ENCODE data around the gene BOLA1.

BOLA1 gene

DNA sequence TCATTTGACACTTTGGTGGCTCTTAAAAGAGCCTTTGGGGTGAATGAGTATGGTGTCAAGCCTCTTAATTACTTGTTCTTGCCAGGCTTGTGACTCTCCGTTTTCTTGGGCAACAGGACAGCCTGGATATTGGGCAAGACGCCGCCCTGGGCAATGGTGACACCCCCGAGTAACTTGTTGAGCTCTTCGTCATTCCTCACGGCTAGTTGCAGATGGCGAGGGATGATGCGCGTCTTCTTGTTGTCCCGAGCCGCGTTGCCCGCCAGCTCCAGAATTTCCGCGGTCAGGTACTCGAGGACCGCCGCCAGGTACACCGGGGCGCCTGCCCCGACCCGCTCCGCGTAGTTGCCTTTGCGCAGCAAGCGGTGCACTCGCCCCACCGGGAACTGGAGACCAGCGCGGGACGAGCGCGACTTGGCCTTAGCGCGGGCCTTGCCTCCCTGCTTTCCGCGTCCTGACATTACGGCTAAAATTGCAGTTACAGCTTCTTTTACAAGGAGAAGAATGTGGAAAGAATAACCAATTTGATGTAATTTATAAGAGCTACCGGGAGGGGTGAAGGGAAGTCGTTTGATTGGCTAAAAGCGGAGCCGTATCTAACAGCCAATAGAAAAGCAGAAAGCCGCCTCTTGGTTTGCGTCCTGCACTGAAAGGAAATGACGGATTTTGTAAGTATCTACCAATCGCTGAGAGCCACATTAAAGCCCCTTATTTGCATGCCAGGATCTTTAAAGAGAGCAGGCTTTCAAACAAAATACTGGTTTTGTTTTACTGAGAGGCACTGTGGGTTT, 11.7 kb upstream of the BOLA1 start:
- DNase-seq, result peak; percentile 96

DNA sequence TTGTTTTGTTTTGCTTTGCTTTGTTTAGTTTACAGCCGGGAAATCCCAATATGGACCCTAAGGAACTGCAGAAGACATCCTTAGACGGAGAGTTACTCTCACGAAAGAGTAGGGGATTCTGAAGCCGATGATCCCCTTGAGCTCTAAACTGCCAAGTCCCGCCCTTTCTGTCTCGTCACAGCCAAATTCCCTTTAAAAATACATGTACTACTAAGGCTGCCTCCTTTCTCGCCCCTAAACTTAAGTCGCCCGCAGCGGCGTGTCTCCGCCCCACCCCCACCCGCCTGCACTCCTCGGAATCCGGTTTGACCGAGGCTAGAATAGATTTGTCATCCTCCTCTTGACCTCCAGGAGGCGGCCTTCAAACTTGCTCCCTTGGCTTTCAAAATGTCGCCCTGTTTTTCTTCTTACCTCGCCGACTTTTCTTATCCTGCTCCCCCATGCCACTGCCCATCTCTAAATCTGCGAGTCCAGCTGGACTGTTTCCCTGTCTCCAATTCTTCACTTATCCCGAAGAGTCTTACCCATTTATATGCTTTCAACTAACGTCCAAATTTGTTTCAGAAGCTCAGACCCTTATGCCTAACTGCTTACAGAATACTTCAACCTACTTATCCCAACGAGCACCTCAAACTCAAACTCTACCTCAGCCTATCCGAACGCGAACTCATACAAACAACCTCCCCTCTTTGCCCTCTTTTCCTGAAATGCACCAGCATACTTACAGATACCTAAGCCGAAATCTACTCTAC, 10.9 kb upstream of the BOLA1 start:
- peak; percentile 78 for DNase-seq

DNA sequence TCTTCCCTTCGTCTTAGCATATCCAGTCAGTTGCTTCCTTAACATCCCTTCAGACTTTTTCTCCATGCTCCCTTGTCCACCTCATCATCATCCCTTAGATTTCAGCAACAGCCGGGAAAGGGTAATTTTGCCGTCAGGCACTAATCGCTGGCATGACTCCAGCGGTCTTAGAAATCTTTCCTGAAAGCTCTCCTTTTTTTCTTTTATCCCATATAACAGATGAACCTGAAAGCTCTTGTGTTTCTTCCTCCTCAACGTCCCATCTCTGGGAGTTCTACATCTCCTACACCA, 10.4 kb upstream of the BOLA1 start:
- DNase-seq, result no peak

DNA sequence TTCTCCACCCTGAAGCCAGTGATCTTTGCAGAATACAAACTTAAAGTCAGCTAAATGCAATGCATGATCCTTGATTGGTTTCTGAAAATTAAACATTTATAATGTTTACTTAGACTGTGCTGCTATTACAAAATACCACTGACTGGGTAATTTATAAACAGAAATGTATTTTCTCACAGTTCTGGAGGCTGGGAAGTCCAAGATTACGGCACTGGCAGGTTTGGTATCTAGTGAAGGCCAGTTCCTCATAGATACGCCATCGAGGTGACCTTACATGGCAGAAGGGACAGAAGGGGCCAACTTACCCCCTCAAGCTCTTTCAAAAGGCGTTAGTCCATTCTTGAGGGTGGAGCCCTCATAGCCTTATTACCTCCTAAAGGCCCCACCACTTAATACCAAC, 2.8 kb upstream of the BOLA1 start:
- DNase-seq, result no peak

DNA sequence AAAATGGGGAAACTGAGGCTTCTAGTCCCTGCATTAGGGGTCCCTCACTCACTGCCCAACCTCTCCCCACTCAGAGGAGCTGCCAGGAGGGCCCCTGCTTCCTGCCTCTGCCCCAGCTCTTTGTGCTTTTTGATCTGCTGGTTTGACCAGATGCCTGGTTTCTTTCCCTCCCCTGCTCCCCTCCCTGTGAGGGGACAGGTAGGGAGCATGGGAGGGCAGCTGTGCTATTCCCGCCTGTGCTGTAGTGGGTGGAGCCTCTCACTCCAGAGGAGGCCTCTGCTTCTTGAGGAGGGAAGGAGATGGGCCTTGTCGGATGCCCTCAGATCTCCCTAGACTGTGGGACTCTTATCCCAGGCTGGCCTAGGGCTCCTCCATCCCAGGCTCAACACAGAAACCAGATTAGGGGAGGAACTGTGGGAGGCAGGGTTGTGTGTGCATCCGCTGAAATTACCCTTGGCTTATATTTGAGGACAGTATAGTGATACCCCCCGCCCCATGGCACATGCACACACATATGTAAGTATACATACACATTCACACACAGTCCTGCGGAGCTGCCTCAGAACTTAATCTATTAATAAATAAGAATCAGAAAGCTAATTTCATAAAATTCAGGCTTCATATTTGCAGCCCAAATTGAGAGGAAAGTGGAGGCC, 4.6 kb downstream of the BOLA1 start:
- no peak for DNase-seq

- no peak for DNase-seq
Observed at GRCh38 chr1:149906570-149907075, 7.3 kb downstream of the BOLA1 start.

- DNase-seq, result no peak
Observed at GRCh38 chr1:149914545-149914944, 15.2 kb downstream of the BOLA1 start.

DNA sequence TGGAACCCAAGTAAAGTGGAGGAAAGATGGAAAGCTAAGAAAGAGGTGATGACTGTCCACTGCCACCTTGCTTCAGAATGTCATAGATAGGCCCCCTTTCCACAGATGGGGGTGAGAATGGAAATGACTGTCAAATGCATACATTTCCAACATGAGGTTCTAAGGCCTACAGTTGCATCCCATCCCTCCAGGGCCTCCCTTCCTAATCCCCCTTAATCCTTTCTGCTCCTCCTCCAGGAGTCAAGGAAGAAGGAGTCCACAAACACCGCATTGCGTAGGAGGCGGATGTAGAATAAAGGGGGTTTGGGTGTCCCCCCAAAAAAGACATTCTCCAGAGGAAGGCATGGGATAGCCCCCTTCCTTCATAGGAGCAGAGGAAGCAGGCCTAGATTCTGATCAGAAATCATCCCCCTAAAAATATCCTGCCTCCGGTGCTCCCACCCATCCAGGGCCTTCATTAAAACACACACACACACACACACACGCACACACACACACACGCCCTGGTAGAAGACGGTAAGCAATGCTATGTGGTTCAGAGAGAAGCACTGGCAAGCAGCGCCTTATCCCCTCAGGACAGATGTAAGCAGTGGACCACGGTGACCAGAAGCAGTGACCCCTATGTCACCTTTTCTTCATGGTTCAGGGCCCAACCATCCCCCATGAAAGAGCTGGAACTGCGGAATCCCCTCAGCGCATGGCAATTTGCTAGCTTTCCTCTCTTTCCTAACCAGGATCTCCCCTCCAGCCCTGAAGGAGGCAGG, 16.2 kb downstream of the BOLA1 start:
- no peak for DNase-seq

DNA sequence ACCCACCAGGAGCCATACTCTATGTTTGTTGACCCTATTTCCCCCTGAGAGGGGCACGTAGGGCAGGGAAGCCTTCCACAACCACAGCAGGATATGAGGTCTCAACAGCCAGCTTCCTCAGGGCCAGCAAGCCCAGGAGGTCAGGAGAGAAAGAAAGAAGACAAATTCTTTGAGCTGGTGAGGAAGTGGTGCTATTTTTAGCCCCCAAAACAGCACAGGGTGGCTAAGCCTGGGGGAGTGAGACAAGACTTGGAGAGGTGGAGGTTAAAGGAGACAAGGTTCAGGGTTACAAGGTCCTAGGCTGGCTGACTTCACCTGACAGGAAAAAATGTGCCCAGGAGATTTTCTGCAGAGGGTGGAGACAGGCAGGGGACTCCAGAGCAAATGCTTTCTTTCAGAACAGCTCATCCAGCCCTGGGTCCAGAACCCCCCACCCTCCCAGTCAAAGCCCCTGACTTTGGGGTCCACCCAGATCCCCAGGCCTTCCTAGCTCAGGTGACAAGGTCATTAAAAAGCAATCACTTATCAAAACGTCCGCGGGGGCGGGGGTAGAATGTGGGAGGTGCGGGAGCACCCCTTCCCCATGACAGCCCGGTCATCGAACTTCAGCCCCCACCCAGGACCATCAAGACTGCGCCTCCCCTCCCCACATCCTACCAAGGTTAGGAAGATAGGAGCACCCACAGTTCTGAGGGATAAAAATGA, 17.0 kb downstream of the BOLA1 start:
- DNase-seq, result no peak

DNA sequence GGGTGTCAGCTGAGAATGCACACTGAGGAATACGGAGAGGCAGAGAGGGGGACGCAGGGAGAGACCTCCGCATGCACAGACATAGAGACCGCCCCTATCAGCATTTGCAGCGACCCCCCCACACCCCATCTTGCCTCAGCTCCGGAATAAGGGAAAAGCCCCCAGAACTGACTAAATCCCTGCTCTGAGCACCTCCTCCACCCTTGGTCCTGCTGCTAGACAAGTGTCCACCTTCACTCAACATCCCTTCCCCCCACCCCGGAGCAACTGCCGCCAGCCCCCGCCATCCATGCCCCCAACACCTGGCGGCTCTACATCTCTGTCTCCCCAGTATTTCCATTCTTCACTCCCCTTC, 17.5 kb downstream of the BOLA1 start:
- DNase-seq, result no peak

DNA sequence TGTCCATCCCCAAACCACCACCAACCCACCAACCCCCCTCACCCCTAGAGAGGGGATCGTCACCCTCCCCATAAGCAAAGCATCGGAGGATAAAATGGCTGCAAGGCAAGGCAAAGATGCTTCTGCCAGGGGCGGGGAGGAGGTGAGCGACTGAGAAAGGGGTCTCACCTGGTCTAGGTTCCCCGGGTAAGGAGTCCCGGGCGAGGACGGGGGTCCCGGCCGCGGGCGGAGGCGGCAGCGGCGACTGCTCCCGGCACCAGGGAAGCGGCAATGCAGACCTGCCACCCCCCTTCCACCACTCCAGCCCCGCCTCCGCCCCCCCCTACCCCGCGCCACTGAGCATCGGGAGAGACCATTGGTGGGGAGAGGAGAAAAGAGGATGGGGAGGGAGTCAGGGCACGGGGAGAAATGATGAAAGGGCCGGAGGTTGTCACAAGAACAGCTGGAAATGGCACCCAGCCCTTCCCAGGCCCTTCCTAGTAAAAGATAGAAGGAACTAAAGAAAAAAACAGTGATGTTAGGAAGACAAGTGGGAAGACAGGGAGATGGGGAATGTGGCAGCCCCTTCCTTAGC, 18.3 kb downstream of the BOLA1 start, which contains the start of gene SV2A:
SV2A (minus strand) TSS at position 274 of the 574 bp plus-strand sequence. CDS start 4,004 bp downstream, outside the sequence.
- DNase-seq, result peak; percentile 53

DNA sequence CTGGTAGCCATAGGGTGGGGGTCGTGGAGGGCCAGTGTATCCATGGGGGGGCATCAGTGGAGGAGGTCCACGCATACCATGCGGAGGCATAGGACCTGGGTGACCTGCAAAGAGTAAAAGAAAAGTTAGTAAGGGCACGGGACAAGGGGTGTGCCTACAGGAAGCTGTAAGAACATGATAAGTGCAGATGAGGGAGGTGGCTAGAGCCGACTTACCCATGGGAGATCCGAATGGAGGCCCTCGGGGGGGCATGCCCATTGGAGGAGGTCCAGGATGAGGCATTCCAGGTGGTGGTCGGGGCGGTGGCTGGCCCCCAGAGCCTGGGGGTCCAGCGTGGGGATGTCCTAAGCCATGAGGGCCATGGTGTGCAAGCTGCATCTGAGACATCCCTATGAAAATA, 24.3 kb downstream of the BOLA1 start:
- DNase-seq, result no peak

DNA sequence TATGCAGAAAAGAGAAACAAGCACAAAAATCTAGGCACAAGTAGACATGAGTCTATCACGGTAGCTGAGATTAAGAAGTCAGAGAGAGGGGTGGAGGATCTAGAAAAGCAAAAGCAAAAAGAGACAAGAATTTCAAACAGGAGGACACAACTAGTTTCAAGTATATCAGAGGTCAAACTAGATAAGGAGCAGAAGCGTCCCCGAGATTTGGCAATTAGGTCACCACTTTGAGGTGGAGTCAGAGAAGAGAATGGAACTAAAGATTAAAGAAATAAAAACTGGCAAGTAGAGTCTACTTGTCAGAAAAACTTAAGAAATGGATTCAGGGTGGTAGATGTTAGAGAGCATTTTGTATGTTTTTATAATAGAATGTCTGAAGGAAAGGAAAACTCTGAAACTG, 26.0 kb downstream of the BOLA1 start:
- DNase-seq, result no peak

GRCh38 chr1:149925751-149926150, 26.4 kb downstream of the BOLA1 start:
- no peak for DNase-seq

GRCh38 chr1:149926296-149926695, 26.9 kb downstream of the BOLA1 start:
- no peak for DNase-seq

DNA sequence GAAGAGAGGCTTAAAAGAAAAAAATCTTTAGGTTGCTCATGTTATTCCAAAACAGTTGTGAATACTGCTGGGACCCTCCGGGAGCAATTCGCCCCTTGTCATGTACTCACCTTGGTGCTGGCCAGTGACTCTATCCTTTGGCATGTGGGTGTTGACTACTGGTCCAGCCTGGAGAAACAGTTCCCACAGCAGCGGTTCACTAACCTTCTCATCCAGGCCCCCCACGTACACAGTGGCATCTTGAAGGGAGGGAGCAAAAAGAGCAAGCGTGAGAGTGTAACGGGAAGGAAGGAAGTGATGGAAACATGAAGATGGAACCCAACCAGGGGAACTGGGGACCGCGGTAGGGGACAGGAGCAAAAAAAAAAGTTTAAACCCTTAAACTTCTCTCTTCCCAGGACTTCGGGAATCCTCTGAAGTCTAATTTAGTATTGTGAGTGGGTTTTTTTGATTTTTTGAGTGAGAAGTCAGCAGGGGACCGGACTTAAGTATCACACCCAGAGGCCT, 27.7 kb downstream of the BOLA1 start:
- no peak for DNase-seq

DNA sequence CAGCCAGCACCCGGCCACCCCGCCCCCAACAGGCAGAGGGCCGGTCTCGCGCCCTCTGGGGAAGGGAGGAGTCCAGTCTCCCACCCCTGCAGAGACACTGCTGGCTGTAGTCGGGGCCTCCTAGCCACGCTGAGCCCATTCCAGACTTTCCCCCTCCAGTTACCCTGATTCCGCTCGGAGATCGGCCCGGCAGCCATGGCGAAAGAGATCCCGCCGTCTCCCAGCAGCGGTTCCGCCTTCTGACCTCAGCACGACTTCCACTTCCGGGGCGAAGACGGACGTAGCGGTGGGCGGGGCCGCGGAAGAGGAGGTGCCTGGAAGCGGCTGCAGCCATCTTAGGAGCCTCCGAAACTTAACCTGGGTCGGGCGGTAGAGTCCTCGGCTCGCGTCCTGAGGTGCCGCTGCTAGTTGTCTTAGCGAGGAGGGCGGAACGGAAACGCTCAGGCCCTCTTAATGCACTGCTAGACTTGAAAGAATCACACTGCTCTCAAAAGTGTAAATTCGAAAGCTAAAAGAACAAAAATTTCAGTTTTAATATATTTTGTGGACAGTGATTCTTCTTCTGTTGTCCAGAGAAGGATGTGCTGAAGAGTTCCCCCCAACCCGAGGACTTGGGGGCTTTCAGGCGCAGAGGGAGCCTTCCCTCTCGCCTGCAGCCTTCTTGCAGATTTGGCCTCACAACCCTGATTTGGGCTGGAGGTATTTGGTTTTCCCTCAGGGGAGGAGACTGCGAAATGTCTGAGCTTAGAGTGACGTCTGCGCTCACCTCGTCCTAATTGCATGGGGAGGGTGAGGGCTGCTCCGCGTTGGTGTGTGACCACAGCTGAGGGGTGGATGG, 28.4 kb downstream of the BOLA1 start, which contains the start of gene SF3B4:
SF3B4 (minus strand) TSS at position 241 of the 838 bp plus-strand sequence; CDS start at position 197, 44 bp downstream.
- DNase-seq, result peak; percentile 89

DNA sequence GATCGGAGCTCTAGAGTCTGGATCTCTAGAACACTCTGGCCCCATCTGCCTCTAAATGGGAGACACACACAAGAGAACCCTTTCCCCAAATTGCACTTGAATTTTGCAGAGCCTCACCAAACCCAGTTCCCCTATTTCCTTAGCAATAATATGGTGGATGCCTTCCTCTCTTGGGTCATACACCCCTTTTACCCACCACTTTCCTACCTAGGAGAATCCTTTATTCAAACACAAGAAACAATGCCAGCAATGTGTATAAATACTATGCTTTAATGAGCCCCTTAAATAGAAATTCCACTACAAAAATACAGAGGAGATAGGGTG, 29.0 kb downstream of the BOLA1 start:
- no peak for DNase-seq

DNA sequence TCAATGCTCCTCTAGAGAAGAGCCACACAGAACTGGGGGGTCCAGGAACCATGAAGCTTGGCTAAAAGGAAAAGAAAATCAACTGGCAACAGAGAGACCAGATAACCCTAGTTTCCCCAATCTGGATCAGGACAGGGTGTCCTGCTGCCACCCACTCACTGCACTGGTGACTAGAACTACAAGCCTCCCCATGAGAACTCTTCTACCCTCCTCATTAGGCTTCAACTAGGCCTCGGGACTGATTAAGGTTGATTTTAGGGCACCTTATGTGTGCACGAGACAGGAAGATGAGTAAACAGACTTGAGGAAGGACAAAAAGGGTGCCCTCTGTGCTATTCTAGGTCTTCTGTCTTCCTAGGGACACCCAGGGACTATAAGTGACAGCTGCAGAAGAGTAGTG, 30.5 kb downstream of the BOLA1 start:
- DNase-seq, result no peak

- no peak for DNase-seq
Observed at GRCh38 chr1:149931212-149931790, 31.9 kb downstream of the BOLA1 start.

DNA sequence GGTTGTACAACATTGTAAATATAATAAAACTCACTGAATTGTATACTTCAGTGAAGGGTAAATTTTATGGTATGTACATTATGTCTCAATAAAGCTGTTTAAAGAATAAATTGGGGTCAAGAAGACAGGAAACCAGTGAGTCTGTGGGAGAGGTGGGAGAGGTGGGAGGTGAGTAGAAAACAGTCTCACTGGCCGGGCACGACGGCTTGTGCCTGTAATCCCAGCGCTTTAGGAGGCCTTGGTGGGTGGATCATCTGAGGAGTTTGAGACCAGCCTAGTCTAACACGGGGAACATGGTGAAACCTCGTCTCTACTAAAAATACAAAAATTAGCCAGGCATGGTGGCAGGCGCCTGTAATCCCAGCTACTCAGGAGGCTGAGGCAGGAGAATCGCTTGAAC, 33.1 kb downstream of the BOLA1 start:
- DNase-seq, result no peak
